Colonic mucosa (tissue), 4 donors: ENCODE data around the gene CNKSR1. TPM values are rescaled to one million over a fixed set of nuclear protein-coding genes. Genes with fewer than 3 reads are reported as not detected.

Experiments used
- DNase-seq: peaks from one replicate; pipeline ENCODE4 v3.0.0-alpha.2; 2020
- H3K27ac ChIP-seq: fragments of 200-600 bp; one replicate; pipeline ENCODE4 v1.8.0; 2021
- H3K27me3 ChIP-seq: fragments of 200-600 bp; one replicate; pipeline ENCODE4 v1.8.0; 2021
- H3K36me3 ChIP-seq: fragments of 200-600 bp; one replicate; pipeline ENCODE4 v1.8.0; 2021
- H3K4me1 ChIP-seq: fragments of 200-600 bp; one replicate; pipeline ENCODE4 v1.8.0; 2021; ENCODE audit warnings: mild to moderate bottlenecking
- H3K4me3 ChIP-seq: fragments of 200-600 bp; one replicate; pipeline ENCODE4 v1.8.0; 2021
- H3K9ac ChIP-seq, 2 donors: one replicate each; pipeline ENCODE4 v1.7.0; 2013; ENCODE audit warnings: control low read depth in 2 of 2, low read depth in 2 of 2, low read length in 2 of 2
- H3K9me3 ChIP-seq: fragments of 200-600 bp; one replicate; pipeline ENCODE4 v1.8.0; 2021
- CTCF ChIP-seq: fragments of 200-600 bp; IDR thresholded peaks from one replicate; pipeline ENCODE4 v1.8.0; 2022; ENCODE audit warnings: antibody characterized with exemption, mild to moderate bottlenecking
- intact Hi-C: fragments of 100-400 bp; cut with DNase I; formaldehyde crosslinking; loops from one replicate; pipeline ENCODE4 v1.14.1; 2022
- total RNA-seq, 2 donors: library from RNA; stranded (reverse); fragmentation: NEBNext Ultra II Directional in 1 of 2; extraction: Animal tissue kit (Norgen Biotek cat#: 25700) in 1 of 2; gene quantifications; one replicate each; pipeline ENCODE4 v1.2.1, GENCODE V29; 2021
- donor health status: healthy.
- donor health status: DM: no; HTN: no; CAD: no.
- donor health status: DM: no; HTN: no; CAD: no.

Gene CNKSR1
- total RNA-seq, 2 donors from 2014 or later: 35.3 to 46.8 TPM

GRCh38 chr1:26233903-26234643 lies 56.8 kb downstream of the CNKSR1 start, which contains the start of gene CEP85:
Gene CEP85, plus strand, starts transcription at chr1:26234200. Its CDS starts 5,584 bp downstream, at chr1:26239784.
- H3K9ac ChIP-seq: peak within 1 kb of the TSS; percentile 89 to 97
- peak; percentile 99 for DNase-seq
- H3K4me1 ChIP-seq: peaks cover 15% of the 10 kb centered on the region
- H3K9me3 ChIP-seq: no peaks in the 10 kb centered on the region
- peak within 1 kb of the TSS; percentile 60 for H3K4me3 ChIP-seq
- H3K27ac ChIP-seq: peak within 1 kb of the TSS; percentile 84
- intact Hi-C loops: loop anchor here (5.0 kb wide), 1 partner anchor 67 kb away; the partner anchor contains the start of genes C1orf232 and ZNF593
- peak; percentile 90 for TF ChIP-seq CTCF
- H3K36me3 ChIP-seq: no peaks in the 10 kb centered on the region
- H3K27me3 ChIP-seq: no peaks in the 10 kb centered on the region

GRCh38 chr1:26234644-26235370 lies 57.5 kb downstream of the CNKSR1 start:
- intact Hi-C loops: loop anchor here (5.0 kb wide), 1 partner anchor 68 kb away; the partner anchor contains the start of genes C1orf232 and ZNF593
- H3K4me1 ChIP-seq: peaks cover 15% of the 10 kb centered on the region
- H3K36me3 ChIP-seq: no peaks in the 10 kb centered on the region
- no peaks in the 10 kb centered on the region for H3K27me3 ChIP-seq
- peak overlapping the region; percentile 89 to 97 for H3K9ac ChIP-seq
- no peaks in the 10 kb centered on the region for H3K9me3 ChIP-seq
- DNase-seq: peak; percentile 52
- peak overlapping the region; percentile 60 for H3K4me3 ChIP-seq
- no peak for TF ChIP-seq CTCF
- peak overlapping the region; percentile 84 for H3K27ac ChIP-seq

GRCh38 chr1:26237230-26237966 lies 60.1 kb downstream of the CNKSR1 start:
- intact Hi-C loops: no loop called here
- no peak overlapping the region for H3K9ac ChIP-seq
- no peak for DNase-seq
- no peak overlapping the region for H3K27ac ChIP-seq
- no peaks in the 10 kb centered on the region for H3K27me3 ChIP-seq
- no peaks in the 10 kb centered on the region for H3K9me3 ChIP-seq
- TF ChIP-seq CTCF: no peak
- peaks cover 15% of the 10 kb centered on the region for H3K4me1 ChIP-seq
- no peaks in the 10 kb centered on the region for H3K36me3 ChIP-seq
- H3K4me3 ChIP-seq: no peak overlapping the region

Other genes starting within 250 kb of the CNKSR1 start
- gene PAFAH2, start 179.4 kb upstream of the CNKSR1 start, total RNA-seq: 10 to 100 TPM; 34.8 to 40.8 TPM
- gene EXTL1, start 155.7 kb upstream of the CNKSR1 start, total RNA-seq: under 1 TPM; 0.05 to 0.29 TPM
- gene SLC30A2, start 131.4 kb upstream of the CNKSR1 start, total RNA-seq: under 1 TPM; 0.27 to 0.42 TPM
- gene TRIM63, start 109.9 kb upstream of the CNKSR1 start, total RNA-seq: under 1 TPM in 1 of 2 donors, not detected in 1; 0.15 TPM
- gene PDIK1L, start 65.7 kb upstream of the CNKSR1 start, total RNA-seq: 10 to 100 TPM; 12.5 to 14.8 TPM
- 1 to 10 TPM in 1 of 2 donors, under 1 TPM in 1; 0.57 to 1.1 TPM for gene FAM110D, start 18.4 kb upstream of the CNKSR1 start, total RNA-seq
- gene C1orf232, start 8.5 kb upstream of the CNKSR1 start, total RNA-seq: not detected
- gene ZNF593, start 7.6 kb upstream of the CNKSR1 start, total RNA-seq: 10 to 100 TPM; 22.0 to 47.7 TPM
- not detected for gene ZNF593OS, start 5.7 kb upstream of the CNKSR1 start, total RNA-seq
- gene CATSPER4, start 13.1 kb downstream of the CNKSR1 start, total RNA-seq: not detected
- 10 to 100 TPM; 10.7 to 18.8 TPM for gene CEP85, start 56.7 kb downstream of the CNKSR1 start, total RNA-seq
- gene SH3BGRL3, start 102.6 kb downstream of the CNKSR1 start, total RNA-seq: 100 to 1,000 TPM; 361 to 478 TPM
- 10 to 100 TPM in 1 of 2 donors, 1 to 10 TPM in 1; 8.7 to 25.7 TPM for gene UBXN11, start 129.1 kb downstream of the CNKSR1 start, total RNA-seq
- 10 to 100 TPM in 1 of 2 donors, 1 to 10 TPM in 1; 9.4 to 13.1 TPM for gene CD52, start 140.5 kb downstream of the CNKSR1 start, total RNA-seq
- gene CRYBG2, start 176.6 kb downstream of the CNKSR1 start, total RNA-seq: 10 to 100 TPM; 12.8 to 30.3 TPM
- under 1 TPM in 1 of 2 donors, not detected in 1; 0.47 TPM for gene ZNF683, start 195.3 kb downstream of the CNKSR1 start, total RNA-seq
- 1 to 10 TPM in 1 of 2 donors, not detected in 1; 1.4 TPM for gene LIN28A, start 233.3 kb downstream of the CNKSR1 start, total RNA-seq